GM19467 (cell line): ENCODE results near the gene AQP12B.
"Not testable (repeated sequence)": the region's sequence is repeated elsewhere in the genome, so short reads cannot be mapped to it uniquely, and the experiment has no call there.

Experiments
- ATAC-seq: cut with Tn5 transposase; IDR thresholded peaks from one replicate; pipeline ENCODE4 v1.9.1; 2021; ENCODE audit warnings: mild to moderate bottlenecking, moderate library complexity; ENCODE audit not compliant: unreplicated experiment

AQP12B gene

DNA sequence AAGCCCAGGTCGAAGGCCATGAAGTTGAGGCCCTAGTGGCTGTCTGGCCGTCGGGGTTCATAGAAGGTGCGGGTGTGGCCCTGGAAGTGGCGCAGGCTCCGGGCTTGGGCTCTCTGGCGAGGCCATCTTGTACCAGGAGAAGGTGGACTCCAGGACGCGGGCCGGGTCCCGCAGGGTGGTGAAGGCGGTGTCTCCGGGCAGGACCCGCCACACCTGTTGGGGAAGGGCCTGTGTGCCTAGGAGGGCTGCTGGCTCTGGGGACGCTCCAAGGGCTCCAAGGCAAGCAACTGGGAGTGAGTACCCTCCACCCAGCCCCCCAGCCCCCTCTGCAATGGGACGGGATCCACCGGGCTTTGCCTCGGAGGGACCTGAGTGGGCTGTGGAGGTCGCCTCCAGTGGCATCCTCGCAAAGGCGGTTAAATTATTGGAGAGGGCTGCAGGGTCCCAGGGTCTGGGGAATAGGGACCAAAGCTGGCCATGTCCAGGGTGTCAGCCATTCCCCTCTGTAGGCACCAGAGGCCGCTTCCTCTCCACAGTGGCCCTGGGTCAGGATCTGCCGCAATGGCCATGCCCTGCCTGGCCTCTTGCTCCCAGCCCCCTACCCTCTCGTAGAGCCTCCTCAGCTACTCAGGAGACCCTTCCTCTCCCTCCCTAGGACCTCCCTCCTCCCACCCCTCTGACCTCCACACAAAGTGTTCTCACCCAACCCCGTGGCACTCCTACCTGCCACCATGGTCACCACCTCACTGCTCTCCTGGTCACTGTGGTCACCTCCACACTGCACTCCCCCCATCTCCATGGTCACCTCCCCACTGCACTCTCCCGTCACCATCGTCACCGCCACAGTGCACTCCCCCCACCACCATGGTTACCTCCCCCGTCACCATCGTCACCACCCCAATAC is 19.3 kb upstream of the AQP12B start:
- no peak for ATAC-seq

DNA sequence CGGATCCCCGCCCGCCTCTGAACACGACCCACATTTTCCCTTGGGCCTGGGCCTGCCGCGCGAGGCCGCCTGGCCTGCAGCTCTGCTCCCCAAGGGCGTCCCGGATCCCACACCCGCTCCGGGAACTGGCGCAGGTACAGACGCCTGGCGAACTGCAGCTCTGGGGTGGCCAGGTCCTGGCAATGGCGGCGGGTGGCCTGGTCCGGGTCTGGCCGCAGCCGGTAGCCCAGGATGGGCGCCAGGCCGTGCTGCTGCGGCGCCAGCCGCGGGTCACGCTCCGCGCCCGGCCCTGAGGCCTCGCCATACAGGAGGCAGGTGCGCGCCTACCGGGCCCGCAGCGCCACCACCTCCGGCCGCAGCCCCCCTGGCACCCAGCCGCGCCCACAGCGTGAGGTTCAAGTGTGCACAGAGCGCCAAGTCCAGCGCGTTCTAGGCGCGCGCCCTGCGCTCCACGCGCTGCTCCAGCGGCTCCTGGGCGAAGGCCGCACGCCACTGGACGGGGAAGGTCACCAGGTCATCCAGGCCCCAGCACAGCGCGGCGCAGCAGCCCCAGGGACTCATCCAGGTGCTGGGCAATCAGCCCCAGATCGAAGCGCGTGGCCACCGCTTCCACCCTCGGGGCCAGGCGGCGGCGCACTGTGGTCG is 18.5 kb upstream of the AQP12B start:
- ATAC-seq: no peak

DNA sequence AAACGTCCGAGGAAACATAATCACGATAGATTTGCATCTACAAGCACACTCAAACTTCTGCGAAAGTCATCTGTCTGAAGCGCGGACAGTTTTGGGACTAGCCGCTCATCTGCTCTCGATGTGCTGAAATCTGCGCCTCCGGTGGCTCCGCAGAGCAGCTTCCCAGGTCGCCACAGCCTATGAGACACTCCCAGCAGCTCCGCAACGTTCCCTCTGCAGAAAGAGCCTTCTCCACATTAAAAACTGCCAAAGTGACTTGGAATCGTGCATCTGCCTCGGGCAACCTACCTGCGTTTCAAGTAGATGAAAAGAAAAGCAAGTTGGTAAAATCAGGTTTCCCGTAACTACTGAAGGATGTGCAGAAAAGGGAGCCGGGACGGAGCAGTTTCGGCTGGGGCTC is 17.9 kb upstream of the AQP12B start:
- not testable (repeated sequence) for ATAC-seq

DNA sequence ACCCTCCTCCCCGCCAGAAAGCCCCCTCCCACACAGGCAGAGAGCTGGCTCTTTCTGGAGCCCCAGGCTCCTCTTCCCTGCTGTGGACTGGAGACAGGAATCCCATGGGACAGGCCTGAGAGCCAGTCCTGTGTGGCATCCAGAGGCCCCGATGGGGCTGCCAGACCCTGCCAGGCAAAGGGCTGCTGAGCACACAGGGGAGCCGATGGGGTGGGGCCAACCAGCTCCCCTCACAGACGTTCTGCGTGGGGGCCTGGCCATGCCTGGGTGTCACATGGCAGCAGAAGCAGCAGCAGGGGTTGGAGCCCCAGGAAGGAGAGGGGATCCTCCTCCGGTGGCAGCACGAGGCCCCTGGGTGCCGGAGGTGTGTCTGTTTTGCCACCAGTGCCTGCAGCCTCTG is 17.1 kb upstream of the AQP12B start:
- not testable (repeated sequence) for ATAC-seq

DNA sequence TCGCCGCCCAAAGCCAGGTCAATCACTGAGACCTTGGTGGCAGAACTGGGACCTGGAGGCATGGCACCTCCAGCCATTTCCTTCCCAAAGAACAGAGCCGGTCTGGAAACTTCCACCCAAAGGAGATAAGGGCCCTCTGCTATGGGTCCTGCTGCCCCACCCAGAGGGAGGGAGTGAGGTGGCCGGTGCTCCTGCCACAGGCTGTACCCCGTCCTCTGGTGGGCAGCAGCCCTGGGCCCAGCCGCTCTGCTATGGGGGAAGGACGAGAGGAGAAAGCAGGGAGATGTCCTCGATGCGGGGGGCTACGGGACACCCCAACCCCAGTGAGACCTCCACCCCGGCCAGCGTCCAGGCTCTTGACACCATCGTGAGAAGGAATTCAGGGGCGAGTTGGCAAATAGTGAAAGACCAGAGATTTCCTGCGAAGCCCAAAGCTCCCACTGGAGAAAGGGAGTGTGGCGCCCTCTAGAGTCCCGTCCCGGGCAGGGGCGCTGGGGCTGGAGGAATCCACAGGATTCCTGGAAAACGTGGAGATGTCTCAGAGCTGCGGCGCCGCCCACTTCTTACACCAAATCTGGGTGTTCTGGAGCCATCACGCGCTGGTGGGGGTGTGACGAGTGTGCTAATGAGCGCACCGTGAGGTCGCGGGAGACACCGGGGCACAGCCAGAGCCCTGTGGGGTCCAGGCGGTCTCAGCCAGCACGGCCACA is 16.3 kb upstream of the AQP12B start:
- not testable (repeated sequence) for ATAC-seq

DNA sequence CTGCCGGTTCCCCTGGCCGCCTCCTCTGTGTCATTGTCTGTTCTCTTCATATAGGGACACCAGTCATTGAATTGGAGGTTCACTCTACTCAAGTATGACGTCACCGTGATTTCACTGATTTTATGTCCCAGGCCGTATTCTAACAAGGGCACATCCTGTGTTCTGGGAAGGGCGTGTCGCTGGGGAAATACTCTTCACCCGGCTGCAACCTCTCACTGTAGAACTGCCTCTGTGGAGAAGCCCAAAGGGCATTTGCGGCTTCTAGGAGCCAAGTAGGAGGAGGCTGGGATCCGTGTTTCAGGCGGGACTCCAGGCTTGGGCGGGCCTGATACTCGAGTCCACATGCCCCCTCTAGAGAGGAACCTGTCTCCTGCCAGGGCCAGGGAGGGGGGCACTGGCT is 13.8 kb upstream of the AQP12B start:
- ATAC-seq: not testable (repeated sequence)

DNA sequence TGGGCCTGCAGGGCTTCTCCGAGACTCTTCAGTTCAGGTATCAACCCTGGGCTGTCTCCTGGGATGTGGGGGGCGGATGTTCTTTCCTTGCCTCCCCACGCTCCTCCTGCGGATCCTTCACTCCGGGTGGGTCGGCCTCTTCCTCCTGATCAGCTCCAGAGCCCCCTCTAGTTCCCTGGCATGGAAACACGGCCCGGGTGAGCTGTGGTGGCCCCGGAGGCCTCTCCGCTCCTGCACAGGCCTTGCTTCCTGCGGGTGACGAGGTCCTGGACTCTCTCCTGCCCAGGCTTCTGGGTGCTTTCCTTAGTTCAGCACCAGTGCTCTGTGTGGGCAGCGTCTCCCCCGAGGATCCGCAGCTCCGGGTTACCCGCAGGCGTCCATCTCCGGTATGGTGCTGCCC is 12.9 kb upstream of the AQP12B start:
- ATAC-seq: not testable (repeated sequence)

DNA sequence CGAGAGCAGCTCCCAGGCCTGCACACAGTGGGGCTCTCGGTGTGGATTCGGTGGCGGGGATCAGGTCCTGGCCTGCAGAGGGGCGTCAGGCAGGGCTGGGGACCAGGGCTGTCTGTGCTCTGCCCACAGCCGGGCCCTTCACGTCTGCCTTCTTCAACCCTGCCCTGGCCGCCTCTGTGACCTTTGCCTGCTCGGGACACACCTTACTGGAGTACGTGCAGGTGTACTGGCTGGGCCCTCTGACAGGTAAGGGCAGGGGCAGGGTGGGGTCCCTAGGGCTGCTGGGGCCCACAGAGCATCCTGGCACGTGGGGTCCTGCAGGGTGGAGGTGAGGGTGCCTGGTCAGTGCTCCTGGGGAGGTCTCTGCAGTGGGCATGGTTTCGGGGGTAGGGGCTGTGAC is 11.6 kb upstream of the AQP12B start:
- not testable (repeated sequence) for ATAC-seq

DNA sequence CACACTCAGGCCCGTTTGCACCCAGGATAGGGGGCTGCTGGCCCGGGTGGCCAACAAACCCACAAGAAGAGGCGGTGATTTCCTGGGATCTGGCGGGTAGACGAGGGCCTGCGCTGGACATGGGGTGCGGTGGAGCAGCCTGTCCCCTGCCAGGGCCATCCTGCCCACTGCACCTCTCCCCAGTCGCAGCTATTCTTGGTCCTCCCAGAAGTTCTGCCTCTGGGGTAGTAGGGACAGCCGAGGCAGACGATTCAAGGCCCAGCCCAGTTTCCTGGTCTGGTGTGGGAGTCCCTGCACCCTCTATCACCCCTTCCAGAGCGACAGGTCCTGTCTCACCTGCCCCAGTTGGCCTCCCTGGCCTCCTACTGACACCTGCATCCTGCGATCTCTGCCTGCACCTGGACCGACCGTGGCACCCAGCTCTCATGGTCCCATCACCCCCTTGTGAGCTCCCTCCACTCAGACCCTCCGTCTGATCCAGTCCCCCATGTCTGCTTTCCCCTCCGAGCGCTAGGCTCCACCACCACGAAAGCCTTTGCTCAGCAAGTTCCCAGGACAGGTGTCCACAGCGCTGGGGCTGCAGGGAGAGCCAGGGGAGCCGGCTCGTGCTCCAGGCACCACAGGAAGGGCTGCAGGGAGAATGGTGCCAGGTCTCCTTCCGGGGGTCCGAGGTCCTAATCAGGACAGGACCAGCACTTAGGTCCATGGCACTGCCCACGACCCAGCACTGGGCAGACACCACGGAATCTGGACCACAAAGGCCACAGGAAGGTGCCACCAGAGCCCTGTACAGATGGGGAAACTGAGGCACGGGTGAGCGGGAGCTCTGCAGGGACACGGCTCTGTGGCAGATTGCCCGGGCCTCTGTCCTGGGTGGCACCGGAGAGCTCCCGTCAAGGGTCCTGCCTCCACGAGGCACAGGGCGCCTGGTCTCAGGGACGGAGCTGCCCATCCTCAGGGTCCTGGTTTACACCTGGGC is 10.2 kb upstream of the AQP12B start:
- ATAC-seq: not testable (repeated sequence)

DNA sequence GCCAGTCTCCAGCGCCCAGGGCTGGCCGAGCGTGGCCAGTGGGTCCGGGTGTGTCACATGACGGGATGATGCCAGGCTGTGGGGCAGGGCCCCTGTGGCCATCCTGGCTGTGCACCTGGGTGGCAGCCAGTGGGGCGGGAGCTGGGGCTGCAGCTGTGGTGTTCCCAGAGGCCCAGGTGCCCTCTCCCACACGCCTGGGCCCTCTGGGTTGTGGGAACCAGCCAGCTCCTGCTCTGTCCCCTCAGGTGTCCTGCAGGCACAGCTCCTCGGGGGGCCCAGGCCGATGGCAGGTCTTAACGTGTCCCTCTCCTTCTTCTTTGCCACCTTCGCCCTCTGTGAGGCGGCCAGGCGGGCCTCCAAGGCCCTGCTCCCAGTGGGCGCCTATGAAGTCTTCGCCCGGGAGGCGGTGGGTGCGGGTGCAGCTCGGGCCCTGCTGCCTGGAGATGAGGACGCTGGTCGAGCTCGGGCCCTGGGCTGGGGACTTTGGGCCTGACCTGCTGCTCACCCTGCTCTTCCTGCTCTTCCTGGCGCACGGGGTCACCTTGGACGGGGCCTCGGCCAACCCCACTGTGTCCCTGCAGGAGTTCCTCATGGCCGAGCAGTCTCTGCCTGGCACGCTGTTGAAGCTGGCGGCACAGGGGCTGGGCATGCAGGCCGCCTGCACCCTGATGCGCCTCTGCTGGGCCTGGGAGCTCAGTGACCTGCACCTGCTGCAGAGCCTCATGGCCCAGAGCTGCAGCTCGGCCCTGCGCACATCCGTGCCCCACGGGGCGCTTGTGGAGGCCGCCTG is 9.1 kb upstream of the AQP12B start, which contains the start of gene AQP12A:
TSS of gene AQP12A (plus strand) at position 236 of the 790 bp plus-strand sequence. CDS start at position 284, 48 bp downstream.
- ATAC-seq: not testable (repeated sequence)

DNA sequence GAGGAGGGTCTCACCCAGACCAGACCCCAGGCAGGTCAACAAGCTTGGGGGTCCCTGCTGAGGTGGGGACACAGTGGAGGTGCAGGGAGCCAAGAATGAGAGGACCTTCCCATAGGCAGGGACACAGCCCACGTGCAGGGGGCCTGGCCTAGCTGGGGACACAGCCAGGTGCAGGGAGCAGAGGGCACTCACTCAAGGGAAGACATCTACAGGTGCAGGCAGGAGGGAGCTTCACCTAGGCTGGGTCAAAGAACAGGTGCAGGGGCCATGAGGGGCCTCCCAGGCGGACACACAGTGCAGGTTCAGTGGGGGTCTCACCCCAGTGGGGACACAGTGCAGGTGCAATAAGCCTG is 8.4 kb upstream of the AQP12B start:
- not testable (repeated sequence) for ATAC-seq

DNA sequence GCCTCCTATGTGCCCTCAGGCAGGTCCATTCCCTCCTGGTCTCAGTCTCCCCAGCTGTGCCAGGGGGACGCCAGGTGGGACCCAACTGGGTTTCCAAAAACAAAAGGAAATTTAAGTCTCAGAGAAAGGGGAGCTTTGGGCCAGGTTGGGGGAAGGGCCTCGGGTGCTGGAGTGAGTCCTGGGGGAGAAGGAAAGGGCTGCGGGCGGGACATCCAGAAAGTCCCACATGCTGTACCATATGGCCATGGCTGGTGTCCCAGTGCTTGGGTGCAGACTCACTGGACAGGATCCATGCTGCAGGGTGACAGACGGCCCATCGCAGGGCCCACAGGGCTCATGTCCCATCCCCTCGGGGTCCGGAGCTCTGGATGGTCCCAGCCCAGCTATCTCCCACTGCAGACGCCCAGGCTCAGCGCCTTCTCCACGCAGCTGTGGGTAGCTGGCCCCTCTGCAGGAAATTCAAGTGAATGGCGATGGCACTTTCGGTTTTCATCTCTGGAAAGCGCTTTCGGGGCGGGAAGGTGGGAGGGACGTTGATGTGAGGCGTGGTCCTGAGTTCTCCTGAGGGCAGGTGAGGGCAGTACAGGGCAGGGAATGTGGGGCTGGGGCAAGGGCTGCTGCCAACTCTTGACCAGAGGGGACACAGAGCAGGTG is 7.9 kb upstream of the AQP12B start:
- not testable (repeated sequence) for ATAC-seq

DNA sequence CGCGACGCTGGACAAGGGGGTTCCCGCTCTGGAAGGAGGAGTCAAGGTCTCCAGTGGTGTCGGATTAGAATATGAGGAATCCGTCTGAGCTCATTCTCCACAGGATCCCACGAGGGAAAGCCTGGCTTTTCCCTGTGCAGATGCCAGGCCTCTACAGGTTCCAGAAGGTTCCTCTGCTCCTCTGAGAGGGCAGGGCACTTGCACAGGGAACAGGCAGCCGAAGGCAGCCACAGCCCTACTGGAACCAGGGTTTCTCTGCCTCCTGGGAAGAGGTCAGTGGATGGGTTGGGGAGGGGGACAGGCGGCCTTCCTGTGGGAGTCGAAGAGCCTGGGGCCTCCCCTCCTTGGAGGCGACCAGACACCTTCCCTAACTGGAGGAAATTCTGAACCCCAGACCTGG is 7.3 kb upstream of the AQP12B start:
- ATAC-seq: no peak

DNA sequence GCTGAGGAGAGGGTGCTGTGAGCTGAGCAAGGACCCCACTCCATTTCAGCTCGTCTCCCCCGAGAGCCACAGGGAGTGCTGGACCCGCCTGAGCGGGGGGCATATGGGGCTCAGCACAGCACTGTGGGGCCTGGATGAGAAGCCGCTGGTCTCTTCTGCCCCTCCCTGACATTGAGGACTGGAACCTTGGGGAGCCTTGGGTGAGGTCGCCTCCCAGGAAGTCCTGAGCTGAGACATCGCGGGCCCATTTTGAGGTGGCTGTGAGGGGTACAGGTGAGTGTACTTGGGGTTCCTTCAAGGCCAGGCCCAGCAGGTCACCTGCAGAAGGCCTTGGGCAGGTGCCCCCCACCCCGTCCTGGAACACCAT is 5.9 kb upstream of the AQP12B start:
- no peak for ATAC-seq

DNA sequence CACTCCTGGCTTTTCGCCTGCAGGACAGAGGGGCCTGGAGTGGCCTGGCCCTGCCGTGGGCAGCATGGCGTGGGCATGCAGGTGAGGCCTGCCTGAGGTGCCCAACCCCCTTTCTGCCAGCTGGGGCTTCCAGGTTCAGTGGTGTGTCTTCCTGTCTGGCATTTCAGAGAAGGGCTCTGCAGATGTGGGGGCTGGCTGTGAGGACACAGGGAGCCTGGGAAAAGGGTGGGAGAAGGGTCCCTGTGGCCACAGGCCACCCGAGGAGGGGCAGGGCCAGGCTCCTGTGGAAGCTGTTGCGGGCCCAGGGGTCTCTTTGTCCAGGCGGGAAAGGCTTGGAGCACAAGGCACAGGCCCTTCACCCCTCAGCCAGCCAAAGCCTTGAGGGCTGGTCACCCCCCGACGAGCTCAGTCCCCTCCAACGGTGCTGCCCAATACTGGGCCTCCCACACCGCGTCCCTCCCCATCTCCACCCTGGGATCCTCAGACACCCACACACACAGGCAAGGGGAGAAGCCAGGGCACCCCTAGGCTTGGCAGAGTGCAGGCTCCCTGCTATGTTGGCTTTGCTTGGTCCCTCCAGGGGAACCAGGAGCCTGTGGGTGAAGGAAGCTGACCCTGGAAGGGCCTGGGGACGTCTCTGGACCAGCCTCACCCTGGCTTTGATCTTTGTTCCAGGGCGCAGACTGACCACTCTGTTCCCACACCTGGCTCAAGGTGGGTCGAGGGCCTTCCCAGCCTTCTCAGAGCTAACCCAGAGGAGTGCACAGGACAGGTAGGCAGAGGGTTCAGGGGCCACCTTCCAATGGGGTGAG is 5.3 kb upstream of the AQP12B start:
- no peak for ATAC-seq

DNA sequence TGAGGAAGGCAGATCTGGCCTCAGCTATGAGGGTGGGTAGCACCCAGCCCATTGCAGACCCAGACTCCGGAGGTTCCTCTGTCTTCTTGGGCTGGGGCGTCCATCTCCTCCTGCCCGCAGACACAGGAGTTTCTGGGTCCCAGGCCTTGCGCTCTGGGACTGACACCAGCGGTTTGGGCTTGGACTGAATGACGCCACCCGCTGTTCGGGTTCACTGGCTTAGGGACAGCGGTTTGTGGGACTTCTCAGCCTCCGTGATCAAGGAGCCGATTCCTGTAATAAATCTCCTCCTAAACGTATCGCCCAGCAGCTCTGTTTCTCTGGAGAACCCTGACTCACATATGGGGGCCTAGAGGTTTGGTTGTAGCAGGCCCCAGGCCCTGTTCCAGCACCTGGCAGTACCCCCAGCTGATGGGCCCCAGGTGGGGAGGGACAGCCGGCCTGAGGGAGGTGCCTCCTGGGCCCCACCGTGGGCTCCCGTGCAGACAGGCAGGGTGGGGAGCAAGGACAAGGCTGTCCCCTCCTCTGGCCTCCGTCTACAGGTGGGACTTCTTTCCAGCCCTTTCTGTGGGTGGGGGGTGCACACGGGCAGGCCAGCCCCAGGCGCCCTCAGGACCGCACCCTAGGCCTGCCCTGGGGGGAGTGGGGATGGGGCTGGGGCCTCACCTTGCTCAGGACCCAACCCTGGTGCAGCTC is 4.5 kb upstream of the AQP12B start:
- no peak for ATAC-seq

DNA sequence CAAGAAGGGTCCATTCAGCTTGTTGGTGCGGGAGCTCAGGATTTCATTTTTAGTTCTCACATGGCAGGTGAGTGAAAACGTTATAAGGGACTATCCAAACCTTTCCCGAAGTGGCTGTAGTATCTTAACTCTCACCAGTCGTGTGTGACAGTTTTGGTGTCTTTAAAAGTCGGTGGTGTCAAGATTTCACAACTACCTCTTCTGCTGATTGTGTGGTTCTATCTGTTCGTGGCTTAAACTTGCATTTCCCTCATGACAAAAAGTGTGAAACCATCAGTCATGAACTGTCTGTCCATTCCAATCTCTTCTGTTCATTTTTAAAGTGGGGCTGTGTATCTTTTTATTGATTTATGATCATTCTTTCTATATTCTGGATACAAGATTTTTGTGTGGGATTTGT is 3.8 kb upstream of the AQP12B start:
- ATAC-seq: no peak
